Thyroid gland (tissue), 4 donors: ENCODE measurements around the gene ABCD1.

Experiments used
- CTCF ChIP-seq, 6 experiments: fragments of 200-600 bp in 3 of 6; fragments of 450-650 bp in 3 of 6; sonication (generic) in 3 of 6; IDR thresholded peaks; one replicate each; pipeline ENCODE4 v1.5.1; 2016 to 2019; ENCODE audit warnings: antibody characterized with exemption in 6 of 6, mild to moderate bottlenecking in 2 of 6, inconsistent platforms in 1 of 6, moderate library complexity in 1 of 6
- POLR2A ChIP-seq, 2 donors: fragments of 450-650 bp; IDR thresholded peaks; one replicate each; pipeline ENCODE4 v1.6.1; 2017; ENCODE audit warnings: antibody characterized with exemption in 2 of 2, mild to moderate bottlenecking in 2 of 2, moderate library complexity in 1 of 2

GRCh38 chrX:153776120-153776599 is 51.5 kb downstream of the ABCD1 start:
- no peak for TF ChIP-seq POLR2A (IDR thresholded peaks at IDR 0.05)
- no peak for TF ChIP-seq CTCF (IDR thresholded peaks at IDR 0.05)
